Fibroblast of the aortic adventitia (primary cell): ENCODE measurements around the gene RLN3. TPM values are rescaled to one million over a fixed set of nuclear protein-coding genes. Genes with fewer than 3 reads are reported as not detected.

Experiments used
- DNase-seq: peaks from one replicate; pipeline ENCODE4 v3.0.0-alpha.2; 2010; ENCODE audit warnings: low read depth
- H3K4me3 ChIP-seq: 2 replicates; pipeline ENCODE4 v1.5.1; 2011; ENCODE audit warnings: low read depth, mild to moderate bottlenecking, control low read depth, low read length, moderate library complexity
- total RNA-seq: library from RNA; depleted of rRNA; stranded (reverse); fragments of >200 nt; gene quantifications from 2 replicates; pipeline ENCODE4 v1.2.3, GENCODE V29; 2012; ENCODE audit warnings: low replicate concordance
- TF ChIP-seq, protein P1 (sequence below): IDR thresholded peaks from 2 replicates; pipeline ENCODE4 v1.5.1; 2011; ENCODE audit warnings: mild to moderate bottlenecking, low read length, control low read depth, inconsistent platforms; ENCODE audit not compliant: insufficient read depth

RLN3 gene, protein sequence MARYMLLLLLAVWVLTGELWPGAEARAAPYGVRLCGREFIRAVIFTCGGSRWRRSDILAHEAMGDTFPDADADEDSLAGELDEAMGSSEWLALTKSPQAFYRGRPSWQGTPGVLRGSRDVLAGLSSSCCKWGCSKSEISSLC
- not detected in 2 replicates for total RNA-seq

DNA sequence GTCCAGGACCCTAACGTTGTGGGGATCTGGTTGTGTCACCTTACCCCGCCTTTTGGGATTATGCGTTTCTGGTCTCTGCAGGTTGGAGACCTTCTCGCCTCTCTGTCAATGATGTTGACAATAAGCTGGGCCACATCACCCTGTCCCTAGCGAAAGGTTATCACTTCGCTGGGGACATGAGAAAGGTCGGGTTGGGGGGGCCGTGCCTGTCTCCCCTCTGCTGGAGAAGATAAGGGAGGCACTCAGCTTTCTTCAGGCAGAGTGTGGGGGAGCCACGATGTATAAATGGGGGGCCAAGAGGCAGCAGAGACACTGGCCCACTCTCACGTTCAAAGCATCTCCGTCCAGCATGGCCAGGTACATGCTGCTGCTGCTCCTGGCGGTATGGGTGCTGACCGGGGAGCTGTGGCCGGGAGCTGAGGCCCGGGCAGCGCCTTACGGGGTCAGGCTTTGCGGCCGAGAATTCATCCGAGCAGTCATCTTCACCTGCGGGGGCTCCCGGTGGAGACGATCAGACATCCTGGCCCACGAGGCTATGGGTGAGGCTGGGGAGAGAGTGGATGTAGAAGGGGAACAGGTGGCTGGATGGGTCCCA, at the start of gene RLN3:
TSS of gene RLN3 (plus strand) at position 293 of the 595 bp plus-strand sequence. CDS start at position 350, 57 bp downstream.
- TF ChIP-seq, protein P1, sequence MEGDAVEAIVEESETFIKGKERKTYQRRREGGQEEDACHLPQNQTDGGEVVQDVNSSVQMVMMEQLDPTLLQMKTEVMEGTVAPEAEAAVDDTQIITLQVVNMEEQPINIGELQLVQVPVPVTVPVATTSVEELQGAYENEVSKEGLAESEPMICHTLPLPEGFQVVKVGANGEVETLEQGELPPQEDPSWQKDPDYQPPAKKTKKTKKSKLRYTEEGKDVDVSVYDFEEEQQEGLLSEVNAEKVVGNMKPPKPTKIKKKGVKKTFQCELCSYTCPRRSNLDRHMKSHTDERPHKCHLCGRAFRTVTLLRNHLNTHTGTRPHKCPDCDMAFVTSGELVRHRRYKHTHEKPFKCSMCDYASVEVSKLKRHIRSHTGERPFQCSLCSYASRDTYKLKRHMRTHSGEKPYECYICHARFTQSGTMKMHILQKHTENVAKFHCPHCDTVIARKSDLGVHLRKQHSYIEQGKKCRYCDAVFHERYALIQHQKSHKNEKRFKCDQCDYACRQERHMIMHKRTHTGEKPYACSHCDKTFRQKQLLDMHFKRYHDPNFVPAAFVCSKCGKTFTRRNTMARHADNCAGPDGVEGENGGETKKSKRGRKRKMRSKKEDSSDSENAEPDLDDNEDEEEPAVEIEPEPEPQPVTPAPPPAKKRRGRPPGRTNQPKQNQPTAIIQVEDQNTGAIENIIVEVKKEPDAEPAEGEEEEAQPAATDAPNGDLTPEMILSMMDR: no peak
- no peak for DNase-seq
- H3K4me3 ChIP-seq: no peak within 1 kb of the TSS

DNA sequence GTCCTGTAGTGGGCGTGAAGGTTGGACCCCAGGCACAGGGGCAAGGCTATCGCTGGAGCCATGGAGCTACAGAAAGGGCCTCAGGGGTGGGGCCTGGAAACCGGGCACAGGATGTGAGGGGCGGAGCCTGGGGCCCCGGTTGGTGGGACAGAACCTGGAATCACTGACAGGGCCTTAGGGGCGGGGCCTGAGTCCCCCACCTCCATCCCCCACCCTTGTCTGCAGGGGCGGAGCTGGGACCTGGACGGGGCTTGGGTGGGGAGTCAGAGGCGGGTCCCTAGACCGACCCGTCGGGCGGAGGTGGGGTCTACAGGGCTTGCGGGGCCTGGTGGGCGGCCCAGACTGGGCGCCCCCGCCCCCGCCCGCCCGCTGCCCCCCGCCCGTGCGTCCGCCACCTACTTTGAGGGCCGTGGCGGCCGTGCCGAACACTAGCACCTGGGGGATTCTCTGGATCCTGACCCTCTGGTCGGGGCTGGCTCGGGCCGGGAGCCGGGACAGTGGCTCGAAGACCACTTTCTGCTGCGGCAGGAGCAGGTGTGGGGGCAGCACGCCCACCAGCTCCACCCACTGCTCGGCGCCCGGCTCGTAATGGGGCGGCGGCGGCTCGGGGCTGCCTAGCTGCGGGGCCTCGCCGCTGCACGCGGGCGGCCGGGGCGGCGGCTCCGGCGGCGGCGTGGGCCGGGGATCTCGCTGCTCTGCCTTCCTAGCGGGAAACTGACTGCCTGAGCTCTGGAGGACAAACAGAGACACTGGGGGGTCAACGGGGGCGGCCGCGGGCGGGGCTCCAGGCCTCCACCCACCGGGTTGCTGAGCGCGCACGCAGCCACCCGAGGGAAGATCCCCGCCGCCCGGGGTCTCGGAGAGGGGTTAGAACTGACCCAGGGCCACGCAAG, 49.4 kb upstream of the RLN3 start:
- DNase-seq: no peak
- TF ChIP-seq, protein P1: no peak
- no peak overlapping the region for H3K4me3 ChIP-seq

DNA sequence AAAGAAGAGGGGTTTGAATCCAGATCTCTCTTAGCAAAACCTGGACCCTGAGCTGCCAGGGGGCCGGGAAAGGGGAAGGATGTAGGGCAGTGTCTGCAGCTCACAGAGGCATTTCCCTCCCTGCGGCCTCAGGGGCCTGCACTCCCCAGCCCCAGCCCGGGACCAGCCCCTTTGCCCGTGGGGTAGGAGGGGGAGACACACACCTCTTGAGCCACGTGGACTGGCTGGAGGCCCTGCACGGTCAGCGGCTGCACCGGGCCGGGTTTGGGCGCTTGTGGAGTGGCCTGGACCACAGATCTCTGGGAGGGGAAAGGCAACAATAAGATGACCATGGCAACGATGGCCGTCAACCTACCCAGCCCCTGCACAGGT, 48.7 kb upstream of the RLN3 start:
- TF ChIP-seq, protein P1: no peak
- no peak overlapping the region for H3K4me3 ChIP-seq
- DNase-seq: no peak

DNA sequence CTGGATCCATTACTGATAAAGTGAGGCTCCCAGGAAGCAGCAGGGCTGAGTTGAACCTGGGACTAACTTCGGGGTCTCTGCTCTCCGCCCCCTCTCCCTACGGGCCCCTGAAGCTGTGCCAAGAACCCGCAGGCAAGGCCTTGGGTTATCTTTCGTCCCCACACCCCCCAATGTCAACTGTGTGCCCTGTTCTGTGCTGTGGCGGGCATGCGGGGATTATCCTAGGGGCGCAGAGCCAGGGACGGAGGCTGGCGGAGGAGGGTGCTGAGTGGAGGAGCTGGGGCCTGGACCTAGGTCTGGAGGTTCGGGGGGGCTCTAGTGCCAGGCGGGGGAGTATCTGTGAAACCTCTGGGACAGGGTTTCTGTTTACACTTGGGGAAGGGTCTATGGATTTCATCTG, 48.3 kb upstream of the RLN3 start:
- no peak overlapping the region for H3K4me3 ChIP-seq
- no peak for DNase-seq
- TF ChIP-seq, protein P1: no peak

DNA sequence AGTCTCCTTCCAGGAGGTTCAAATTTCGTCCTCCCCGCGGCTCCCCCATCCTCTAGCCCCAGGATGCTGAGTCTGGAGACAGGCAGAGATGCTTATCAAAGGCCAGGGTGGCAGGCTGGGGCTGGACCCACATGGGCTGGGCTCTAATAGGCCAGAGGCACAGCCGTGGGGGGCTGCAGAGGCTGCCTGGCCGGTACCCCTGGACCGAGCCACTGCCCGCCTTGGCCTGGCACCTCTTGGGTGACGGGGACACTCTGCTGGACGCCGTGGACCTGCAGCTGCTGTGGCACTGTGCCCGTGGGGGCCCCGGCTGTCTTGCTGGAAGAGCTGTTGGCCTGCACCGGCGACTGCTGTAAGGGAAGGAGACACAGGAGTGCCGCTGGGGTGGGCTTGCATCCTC, 47.6 kb upstream of the RLN3 start:
- DNase-seq: no peak
- TF ChIP-seq, protein P1: no peak
- no peak overlapping the region for H3K4me3 ChIP-seq

DNA sequence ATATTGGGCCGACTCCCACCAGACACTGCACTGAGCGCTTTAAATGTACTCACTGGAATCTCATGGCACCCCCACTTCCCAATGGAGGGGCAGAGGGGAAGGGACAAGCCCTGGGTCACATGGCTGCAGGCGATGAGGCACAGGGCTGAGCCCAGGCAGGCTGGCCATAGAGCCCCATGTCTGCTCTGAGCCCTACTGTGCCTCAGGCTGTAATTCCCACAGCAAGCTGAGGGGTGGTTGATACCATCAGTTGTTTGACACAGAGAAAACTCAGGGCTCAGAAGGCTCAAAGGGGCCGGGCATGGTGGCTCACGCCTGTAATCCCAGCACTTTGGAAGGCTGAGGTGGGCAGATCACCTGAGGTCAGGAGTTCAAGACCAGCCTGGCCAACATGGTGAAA, 46.9 kb upstream of the RLN3 start:
- no peak for DNase-seq
- TF ChIP-seq, protein P1: no peak
- no peak overlapping the region for H3K4me3 ChIP-seq
